Subcutaneous abdominal adipose tissue (tissue), 5 donors: ENCODE measurements around the gene UNC119.

Experiments used
- H3K27ac ChIP-seq: one replicate; pipeline ENCODE4 v1.7.0; 2013; ENCODE audit warnings: low read depth, mild to moderate bottlenecking, inconsistent platforms, low read length, moderate library complexity
- H3K27me3 ChIP-seq, 5 donors: one replicate each; pipeline ENCODE4 v1.7.0; 2013; ENCODE audit warnings: low read length in 5 of 5, inconsistent platforms in 1 of 5; ENCODE audit not compliant: control insufficient read depth in 5 of 5, insufficient read depth in 4 of 5
- H3K36me3 ChIP-seq, 5 donors: one replicate each; pipeline ENCODE4 v1.7.0; 2013; ENCODE audit warnings: low read length in 5 of 5; ENCODE audit not compliant: control insufficient read depth in 5 of 5, insufficient read depth in 5 of 5
- H3K4me1 ChIP-seq, 5 donors: one replicate each; pipeline ENCODE4 v1.7.0; 2013; ENCODE audit warnings: low read length in 5 of 5, mild to moderate bottlenecking in 3 of 5, moderate library complexity in 1 of 5; ENCODE audit not compliant: control insufficient read depth in 5 of 5, insufficient read depth in 5 of 5
- H3K4me3 ChIP-seq, 5 donors: one replicate each; pipeline ENCODE4 v1.7.0; 2013; ENCODE audit warnings: low read length in 5 of 5, low read depth in 1 of 5
- H3K9ac ChIP-seq, 5 donors: one replicate each; pipeline ENCODE4 v1.7.0; 2013; ENCODE audit warnings: low read length in 5 of 5, mild to moderate bottlenecking in 4 of 5, moderate library complexity in 3 of 5
- H3K9me3 ChIP-seq, 5 donors: one replicate each; pipeline ENCODE4 v1.7.0; 2013; ENCODE audit warnings: low read length in 5 of 5; ENCODE audit not compliant: control insufficient read depth in 5 of 5
- donor health status: healthy.
- donor health status: healthy.
- donor health status: healthy.
- donor health status: healthy.
- donor health status: healthy.

Gene UNC119

DNA sequence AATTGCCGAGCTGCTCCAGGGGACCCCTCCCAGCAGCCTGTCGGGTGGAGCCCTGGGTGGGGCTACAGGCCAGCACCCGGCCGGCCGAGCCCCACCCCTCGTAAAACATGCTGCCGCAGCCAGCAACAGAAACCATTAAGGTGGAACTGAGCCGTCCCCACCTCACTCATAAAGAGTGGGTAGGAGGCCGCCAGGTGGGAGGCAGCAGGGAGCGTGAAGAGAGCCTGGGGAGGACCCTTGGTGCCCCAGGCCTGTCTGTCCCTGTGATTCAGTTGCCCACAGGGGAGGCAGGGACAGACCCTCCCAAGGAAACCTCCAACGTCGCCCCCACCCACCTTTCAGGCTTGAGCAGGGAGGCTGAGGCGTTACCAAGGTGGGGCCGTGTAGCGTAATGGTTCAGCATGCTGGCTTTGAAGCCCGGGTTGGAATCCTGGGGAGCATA lies 37.8 kb downstream of the UNC119 start:
- H3K9ac ChIP-seq = no peak overlapping the region

DNA sequence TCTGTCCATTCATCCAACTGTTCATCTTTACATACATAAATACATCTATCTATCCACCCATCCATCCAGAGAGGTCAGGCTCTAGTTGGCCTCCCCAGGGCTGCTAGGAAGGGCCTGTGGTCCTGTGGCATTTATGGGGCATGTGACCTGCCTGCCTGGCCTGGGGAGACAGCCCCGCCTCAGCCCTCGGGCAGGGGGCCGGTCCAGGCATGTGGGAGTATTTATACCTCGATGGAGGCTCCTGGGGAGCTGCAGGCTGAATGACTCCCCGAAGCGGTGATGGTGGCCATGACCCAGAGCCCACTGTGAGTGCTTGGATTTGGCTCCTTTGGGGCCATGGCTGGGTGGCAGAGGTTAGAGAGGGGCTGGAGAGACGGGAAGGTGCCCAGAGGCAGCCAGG lies 38.9 kb downstream of the UNC119 start:
- no peaks in the 10 kb centered on the region for H3K9me3 ChIP-seq
- H3K4me1 ChIP-seq = peaks cover 0 to 13% (median 0%) of the 10 kb centered on the region in 5 donors
- no peak overlapping the region for H3K4me3 ChIP-seq
- H3K27me3 ChIP-seq = peaks cover 27 to 34% (median 29%) of the 10 kb centered on the region in 5 donors
- no peak overlapping the region for H3K27ac ChIP-seq
- H3K9ac ChIP-seq = no peak overlapping the region
- H3K36me3 ChIP-seq = no peaks in the 10 kb centered on the region

More for the DNA sequence above, 37.8 kb downstream of the UNC119 start:
- no peak overlapping the region for H3K27ac ChIP-seq
- no peaks in the 10 kb centered on the region for H3K9me3 ChIP-seq
- peaks cover 0 to 9% (median 0%) of the 10 kb centered on the region in 5 donors for H3K4me1 ChIP-seq
- no peaks in the 10 kb centered on the region for H3K36me3 ChIP-seq
- H3K27me3 ChIP-seq = peaks cover 20 to 27% (median 24%) of the 10 kb centered on the region in 5 donors
- no peak overlapping the region for H3K4me3 ChIP-seq

DNA sequence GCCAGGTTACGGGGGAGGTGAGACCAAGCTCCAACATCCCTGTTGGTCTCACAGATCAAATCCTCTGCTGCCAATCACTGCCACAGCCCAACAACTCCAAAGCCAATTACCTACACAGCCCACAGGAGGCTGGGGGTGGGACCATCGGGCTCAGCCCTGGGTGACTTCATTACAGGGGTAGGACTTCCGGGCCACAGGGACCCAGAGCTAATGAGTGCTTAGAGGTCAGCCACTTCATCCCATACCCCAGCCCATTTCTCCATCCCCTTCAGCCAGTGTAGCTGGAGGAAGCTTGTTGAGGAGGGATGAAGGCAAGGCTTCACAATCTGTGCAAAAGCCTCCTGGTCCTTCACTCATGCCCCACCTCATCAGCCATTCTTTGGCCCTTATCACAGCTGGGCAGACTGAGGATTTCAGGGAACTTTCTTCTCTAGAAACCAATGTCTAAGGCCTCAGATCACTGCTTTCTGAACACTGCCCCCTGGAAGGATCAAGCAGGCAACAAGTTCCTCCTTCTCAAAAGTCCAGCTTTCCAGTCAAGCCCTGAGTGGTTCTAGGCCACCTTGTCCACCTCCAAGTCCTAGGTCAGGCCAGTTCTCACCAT lies 40.5 kb downstream of the UNC119 start:
- Histone ChIP-seq H3K4me1 (peaks cover 0 to 13% (median 0%) of the 10 kb centered on the region in 5 donors), H3K27ac (no peak overlapping the region), H3K36me3 (no peaks in the 10 kb centered on the region), H3K9ac (no peak overlapping the region), H3K27me3 (peaks cover 31 to 46% (median 37%) of the 10 kb centered on the region in 5 donors), H3K9me3 (no peaks in the 10 kb centered on the region), H3K4me3 (no peak overlapping the region)

DNA sequence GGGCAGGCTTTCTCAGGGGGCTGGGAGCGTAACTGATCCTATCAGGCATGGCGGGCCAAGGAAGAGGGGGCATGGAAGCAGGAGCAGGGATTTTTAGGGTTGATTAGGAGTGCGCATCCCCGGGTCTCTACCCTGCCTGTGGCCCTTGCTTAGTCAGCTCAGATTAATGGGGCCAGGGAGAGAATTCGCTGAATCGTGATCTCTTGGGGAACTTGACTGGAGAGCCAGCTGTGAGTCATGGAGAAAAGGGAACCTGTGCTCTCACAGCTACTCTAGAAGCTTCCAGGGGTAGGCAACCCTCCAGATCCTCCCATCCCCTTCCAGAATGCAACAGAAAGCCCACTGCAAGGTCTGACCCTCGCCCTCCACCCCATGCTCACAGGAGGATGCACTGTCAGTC lies 42.6 kb downstream of the UNC119 start:
- H3K36me3 ChIP-seq = no peaks in the 10 kb centered on the region
- H3K27me3 ChIP-seq = peaks cover 28 to 56% (median 44%) of the 10 kb centered on the region in 5 donors
- no peak overlapping the region for H3K9ac ChIP-seq
- H3K9me3 ChIP-seq = no peaks in the 10 kb centered on the region
- H3K4me1 ChIP-seq = peaks cover 0 to 13% (median 0%) of the 10 kb centered on the region in 5 donors
- H3K4me3 ChIP-seq = no peak overlapping the region
- no peak overlapping the region for H3K27ac ChIP-seq

DNA sequence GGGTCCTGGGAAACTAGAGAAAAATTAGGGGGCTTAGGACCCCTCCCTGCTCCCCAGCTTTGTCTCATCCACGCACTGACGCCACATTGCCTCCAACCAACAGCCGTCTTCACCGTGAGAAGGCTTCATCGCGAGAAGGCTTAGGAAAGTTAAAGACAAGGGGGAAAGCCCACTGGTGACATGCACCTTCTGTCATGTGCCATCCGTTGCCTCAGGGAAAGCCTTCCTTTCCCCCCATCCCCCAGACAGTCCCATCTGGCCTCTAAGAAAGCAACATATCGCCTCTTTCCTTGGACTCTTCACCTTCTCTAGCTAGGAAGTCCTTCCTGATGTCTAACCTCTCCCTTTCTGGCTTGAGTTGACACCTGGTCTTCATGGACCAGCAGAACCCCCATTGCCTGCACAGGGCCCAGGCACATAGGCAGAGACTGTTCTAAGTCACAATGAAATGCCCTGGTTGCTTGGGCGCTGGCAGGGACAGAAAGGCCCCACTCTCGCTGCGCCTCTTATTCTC lies 44.2 kb downstream of the UNC119 start:
- Histone ChIP-seq H3K4me1 (peaks cover 0 to 13% (median 0%) of the 10 kb centered on the region in 5 donors), H3K4me3 (no peak overlapping the region), H3K9me3 (no peaks in the 10 kb centered on the region), H3K27me3 (peaks cover 26 to 45% (median 38%) of the 10 kb centered on the region in 5 donors), H3K9ac (no peak overlapping the region), H3K36me3 (no peaks in the 10 kb centered on the region), H3K27ac (no peak overlapping the region)

DNA sequence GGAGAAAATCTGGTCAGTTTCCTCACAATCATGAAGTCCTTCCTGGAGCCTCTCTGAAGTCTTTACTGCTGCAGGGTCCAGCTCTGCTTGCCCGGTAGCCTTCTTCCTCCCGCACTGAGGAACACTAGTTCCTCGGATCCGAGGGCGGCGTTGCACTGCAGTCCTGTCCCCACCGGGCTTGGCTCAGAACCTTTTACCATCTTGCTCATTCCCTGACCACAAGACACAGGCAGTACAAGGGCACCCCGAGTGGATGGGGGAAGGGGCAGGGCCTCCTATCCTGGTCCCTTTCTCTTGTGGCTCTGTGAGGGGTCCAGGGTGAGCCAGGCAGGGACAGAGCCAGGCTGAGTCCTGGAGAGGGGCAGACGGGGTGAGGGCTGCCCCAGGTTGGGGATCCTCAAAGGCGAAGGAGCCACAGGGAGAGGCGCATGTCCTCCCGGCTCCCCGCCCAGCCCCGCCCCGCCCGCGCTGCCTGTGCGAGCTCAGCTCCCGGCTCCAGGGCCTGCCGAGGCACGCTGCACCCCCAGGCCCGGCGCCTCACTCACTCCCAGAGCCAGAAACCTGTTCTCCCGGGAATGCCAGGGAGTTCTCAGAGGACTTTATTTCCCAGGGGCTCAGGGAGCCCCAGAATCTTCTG lies 44.7 kb downstream of the UNC119 start:
- no peak overlapping the region for H3K9ac ChIP-seq
- H3K36me3 ChIP-seq = no peaks in the 10 kb centered on the region
- H3K9me3 ChIP-seq = no peaks in the 10 kb centered on the region
- H3K4me1 ChIP-seq = peaks cover 0 to 13% (median 0%) of the 10 kb centered on the region in 5 donors
- H3K27me3 ChIP-seq = peaks cover 24 to 44% (median 37%) of the 10 kb centered on the region in 5 donors
- H3K27ac ChIP-seq = no peak overlapping the region
- no peak overlapping the region for H3K4me3 ChIP-seq

DNA sequence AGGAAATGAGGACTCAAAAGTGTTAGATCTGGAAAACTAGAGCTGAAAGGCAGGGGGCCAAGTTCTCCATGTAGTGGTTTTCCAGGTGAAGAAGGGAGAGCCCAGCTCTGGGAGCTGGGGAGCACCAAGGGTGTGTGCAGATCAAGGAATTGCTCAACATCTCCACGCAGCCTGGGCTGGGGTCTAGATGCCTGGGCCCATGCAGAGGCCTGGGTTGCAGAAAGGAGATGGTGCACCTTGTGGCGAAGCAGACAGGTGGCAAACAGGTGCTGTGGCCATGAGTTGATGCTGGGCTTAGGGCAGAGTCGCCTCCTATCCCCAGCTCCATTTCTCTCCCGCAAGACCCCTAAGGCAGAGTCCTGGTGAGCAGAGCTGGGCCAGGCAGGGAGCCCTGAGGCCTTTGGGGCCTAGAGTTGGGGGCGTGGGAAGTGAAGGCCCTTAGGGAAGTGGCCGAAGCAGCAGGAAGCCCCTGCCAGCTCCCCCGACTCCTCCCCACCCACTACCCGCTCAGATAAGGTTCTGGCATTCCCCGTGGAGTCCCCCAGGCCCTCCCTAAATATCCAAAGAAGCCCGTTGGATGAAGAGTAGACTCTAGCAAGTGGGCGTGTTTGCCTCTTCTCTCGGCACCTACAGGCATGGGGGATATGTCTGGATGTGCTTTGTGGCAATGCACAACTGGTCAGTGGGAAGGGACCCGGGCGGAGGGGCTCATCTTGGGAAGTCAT lies 45.5 kb downstream of the UNC119 start:
- no peak overlapping the region for H3K27ac ChIP-seq
- H3K4me1 ChIP-seq = peaks cover 0 to 13% (median 0%) of the 10 kb centered on the region in 5 donors
- no peak overlapping the region for H3K4me3 ChIP-seq
- H3K9me3 ChIP-seq = no peaks in the 10 kb centered on the region
- H3K27me3 ChIP-seq = peaks cover 22 to 41% (median 34%) of the 10 kb centered on the region in 5 donors
- H3K9ac ChIP-seq = no peak overlapping the region
- no peaks in the 10 kb centered on the region for H3K36me3 ChIP-seq

DNA sequence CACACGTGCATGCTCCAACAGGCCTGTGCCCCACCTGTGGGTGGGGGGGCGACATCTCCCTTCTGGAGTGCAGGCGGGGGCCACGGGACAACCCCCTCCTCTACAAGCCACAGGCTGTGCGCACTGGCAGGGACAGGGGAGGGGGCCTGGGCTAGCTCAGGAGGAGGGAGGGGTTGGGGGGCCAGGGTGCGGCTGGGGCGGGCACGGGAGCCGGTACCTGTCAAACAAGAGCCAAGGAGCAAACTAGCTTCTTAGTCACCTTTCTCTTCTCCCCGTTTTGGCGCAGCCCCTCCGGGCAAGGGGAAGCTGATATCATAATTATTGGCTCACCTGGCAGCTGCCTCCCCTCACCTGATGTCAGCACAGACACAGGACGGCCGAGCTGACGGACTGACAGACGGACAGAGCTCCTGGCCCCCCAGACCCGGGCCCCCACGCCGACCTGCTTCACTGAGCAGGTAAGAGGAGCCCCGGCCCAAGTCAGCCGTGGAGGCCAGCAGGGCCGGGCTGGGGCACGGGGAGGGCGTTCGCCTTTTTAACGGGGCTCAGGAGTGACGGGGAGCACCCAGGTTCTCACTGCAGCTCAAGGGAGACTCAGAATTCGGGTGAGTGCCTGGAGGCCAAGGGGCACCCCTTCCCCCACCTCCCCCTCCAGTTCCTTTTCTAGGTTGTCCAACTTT lies 46.3 kb downstream of the UNC119 start, which contains the start of gene FOXN1:
TSS of gene FOXN1 (plus strand) at position 363 of the 680 bp plus-strand sequence. CDS start 17,622 bp downstream, outside the sequence.
- Histone ChIP-seq H3K36me3 (no peaks in the 10 kb centered on the region), H3K9me3 (no peaks in the 10 kb centered on the region), H3K27me3 (peaks cover 22 to 38% (median 31%) of the 10 kb centered on the region in 5 donors), H3K4me1 (peaks cover 0 to 13% (median 3%) of the 10 kb centered on the region in 5 donors), H3K4me3 (no peak within 1 kb of the TSS), H3K9ac (no peak within 1 kb of the TSS), H3K27ac (no peak within 1 kb of the TSS)

DNA sequence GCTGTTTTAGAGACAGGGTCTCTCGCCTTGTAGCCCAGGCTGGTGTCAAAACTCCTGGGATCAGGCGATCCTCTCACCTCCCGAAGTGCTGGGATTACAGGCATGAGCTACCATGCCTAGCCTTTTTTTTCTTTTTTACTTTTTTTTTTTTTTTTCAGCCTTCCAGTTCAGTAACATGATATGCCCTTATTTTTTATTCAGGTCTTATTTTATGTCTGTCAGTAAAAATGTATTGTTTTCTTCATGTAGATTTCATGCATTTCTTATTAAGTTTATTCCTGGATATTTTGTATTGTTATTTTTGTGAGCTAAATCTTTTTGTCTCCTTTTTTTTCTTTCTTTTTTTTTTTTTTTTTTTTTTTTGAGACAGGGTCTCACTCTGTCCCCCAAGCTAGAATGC lies 49.0 kb downstream of the UNC119 start:
- H3K27ac ChIP-seq = no peak overlapping the region
- no peak overlapping the region for H3K9ac ChIP-seq
- H3K27me3 ChIP-seq = peaks cover 8 to 21% (median 18%) of the 10 kb centered on the region in 5 donors
- H3K4me3 ChIP-seq = no peak overlapping the region
- no peaks in the 10 kb centered on the region for H3K9me3 ChIP-seq
- H3K36me3 ChIP-seq = no peaks in the 10 kb centered on the region
- peaks cover 0 to 3% (median 0%) of the 10 kb centered on the region in 5 donors for H3K4me1 ChIP-seq
